ENCODE data around the gene DQX1.

The DQX1 gene

DNA sequence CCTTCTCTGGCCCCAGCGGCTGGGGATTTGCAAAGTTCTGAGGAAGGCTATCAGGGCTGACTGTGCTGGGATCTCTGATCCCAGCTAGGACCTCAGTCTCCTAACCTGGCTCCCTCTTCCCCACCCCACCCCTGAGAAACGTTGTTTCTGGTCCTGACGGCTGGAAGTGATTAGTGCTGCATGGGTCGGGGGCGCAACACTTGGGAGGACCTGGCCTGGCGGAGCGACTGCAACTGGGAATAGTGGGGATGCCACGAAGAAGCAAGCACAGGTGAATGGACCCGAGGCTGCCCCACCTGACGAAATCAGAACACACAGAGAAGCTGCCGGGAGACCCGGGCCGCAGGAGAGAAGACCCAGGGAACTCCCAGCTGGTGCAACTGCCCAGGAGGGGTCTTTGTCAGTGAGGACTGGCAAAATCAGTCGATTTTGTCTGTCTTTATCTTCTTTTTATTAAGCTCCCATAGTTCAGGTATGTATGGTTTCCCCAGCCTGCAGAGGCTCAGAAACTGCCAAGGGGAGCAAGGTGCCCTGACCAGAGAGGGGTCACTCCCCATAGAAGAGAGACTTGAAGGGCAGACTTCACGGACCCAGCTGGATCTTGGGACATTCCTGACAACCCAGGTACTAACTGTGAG lies 26.0 kb downstream of the DQX1 start:
- no peaks in the 10 kb centered on the region for H3K9me3 ChIP-seq (ENCODE audit: control insufficient read depth in 2 of 2, low read length in 2 of 2)
- peaks cover 62 to 73% of the 10 kb centered on the region in 2 donors for H3K27me3 ChIP-seq (ENCODE audit: control insufficient read depth in 1 of 2, insufficient read depth in 2 of 2, low read length in 2 of 2)
- no peak overlapping the region for H3K9ac ChIP-seq (ENCODE audit: low read length in 2 of 2)
- H3K4me1 ChIP-seq (ENCODE audit: control insufficient read depth, insufficient read depth, low read length), result peaks cover 39% of the 10 kb centered on the region
- H3K27ac ChIP-seq (ENCODE audit: low read length), result no peak overlapping the region
- H3K4me3 ChIP-seq (ENCODE audit: low read length in 2 of 2), result no peak overlapping the region
- H3K36me3 ChIP-seq (ENCODE audit: control insufficient read depth in 2 of 2, insufficient read depth in 2 of 2, low read length in 2 of 2), result no peaks in the 10 kb centered on the region

DNA sequence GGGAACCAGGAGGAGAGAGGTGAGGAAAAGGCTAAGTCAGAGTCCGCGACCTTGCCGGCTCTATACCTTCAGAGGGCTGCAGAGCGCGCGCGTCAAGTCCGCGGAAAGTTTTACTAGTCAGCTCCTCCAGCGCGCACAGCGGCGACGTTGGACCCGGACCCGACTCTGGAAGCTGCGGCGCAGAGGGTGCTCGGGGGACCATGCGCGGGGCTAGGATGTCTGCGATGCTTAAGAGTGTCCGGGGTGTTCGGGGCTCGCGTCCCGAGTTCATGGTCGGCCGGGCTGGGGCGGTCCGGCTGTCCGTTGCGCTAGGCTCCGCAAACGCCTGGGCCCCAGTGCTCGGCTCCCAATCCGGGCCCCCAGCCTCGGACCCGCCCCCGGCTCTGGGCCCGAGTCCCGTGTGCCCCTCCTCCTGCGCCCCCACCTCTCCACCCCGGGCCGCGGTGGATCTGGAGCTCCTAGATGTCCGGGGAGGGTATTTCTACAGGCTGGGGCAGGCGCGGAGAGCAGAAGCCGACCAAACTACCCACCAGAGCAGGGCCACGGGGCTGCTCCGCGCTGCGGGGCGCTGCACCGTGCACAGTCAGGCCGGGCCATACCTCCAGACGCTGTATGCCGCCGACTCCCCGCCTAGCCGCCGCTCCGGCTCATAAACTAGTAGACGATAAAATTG lies 26.6 kb downstream of the DQX1 start, which contains the start of gene LBX2:
Gene LBX2, minus strand, starts transcription at position 337 of the 673 bp plus-strand sequence. Its CDS starts 66 bp downstream, at position 271.
- Histone ChIP-seq H3K4me3 (ENCODE audit: low read length in 2 of 2) (peak within 1 kb of the TSS; percentile 48 to 64), H3K36me3 (ENCODE audit: control insufficient read depth in 2 of 2, insufficient read depth in 2 of 2, low read length in 2 of 2) (no peaks in the 10 kb centered on the region), H3K4me1 (ENCODE audit: control insufficient read depth, insufficient read depth, low read length) (peaks cover 39% of the 10 kb centered on the region), H3K27ac (ENCODE audit: low read length) (no peak within 1 kb of the TSS), H3K9me3 (ENCODE audit: control insufficient read depth in 2 of 2, low read length in 2 of 2) (no peaks in the 10 kb centered on the region), H3K9ac (ENCODE audit: low read length in 2 of 2) (no peak within 1 kb of the TSS), H3K27me3 (ENCODE audit: control insufficient read depth in 1 of 2, insufficient read depth in 2 of 2, low read length in 2 of 2) (peaks cover 62 to 72% of the 10 kb centered on the region in 2 donors)

GRCh38 chr2:74498500-74499266 lies 27.3 kb downstream of the DQX1 start:
- peaks cover 0 to under 1% of the 10 kb centered on the region in 2 donors for H3K36me3 ChIP-seq (ENCODE audit: control insufficient read depth in 2 of 2, insufficient read depth in 2 of 2, low read length in 2 of 2)
- H3K4me3 ChIP-seq (ENCODE audit: low read length in 2 of 2), result peak overlapping the region; percentile 48 to 64
- peaks cover 36% of the 10 kb centered on the region for H3K4me1 ChIP-seq (ENCODE audit: control insufficient read depth, insufficient read depth, low read length)
- no peak overlapping the region for H3K9ac ChIP-seq (ENCODE audit: low read length in 2 of 2)
- no peaks in the 10 kb centered on the region for H3K9me3 ChIP-seq (ENCODE audit: control insufficient read depth in 2 of 2, low read length in 2 of 2)
- H3K27ac ChIP-seq (ENCODE audit: low read length), result no peak overlapping the region
- peaks cover 55 to 65% of the 10 kb centered on the region in 2 donors for H3K27me3 ChIP-seq (ENCODE audit: control insufficient read depth in 1 of 2, insufficient read depth in 2 of 2, low read length in 2 of 2)

DNA sequence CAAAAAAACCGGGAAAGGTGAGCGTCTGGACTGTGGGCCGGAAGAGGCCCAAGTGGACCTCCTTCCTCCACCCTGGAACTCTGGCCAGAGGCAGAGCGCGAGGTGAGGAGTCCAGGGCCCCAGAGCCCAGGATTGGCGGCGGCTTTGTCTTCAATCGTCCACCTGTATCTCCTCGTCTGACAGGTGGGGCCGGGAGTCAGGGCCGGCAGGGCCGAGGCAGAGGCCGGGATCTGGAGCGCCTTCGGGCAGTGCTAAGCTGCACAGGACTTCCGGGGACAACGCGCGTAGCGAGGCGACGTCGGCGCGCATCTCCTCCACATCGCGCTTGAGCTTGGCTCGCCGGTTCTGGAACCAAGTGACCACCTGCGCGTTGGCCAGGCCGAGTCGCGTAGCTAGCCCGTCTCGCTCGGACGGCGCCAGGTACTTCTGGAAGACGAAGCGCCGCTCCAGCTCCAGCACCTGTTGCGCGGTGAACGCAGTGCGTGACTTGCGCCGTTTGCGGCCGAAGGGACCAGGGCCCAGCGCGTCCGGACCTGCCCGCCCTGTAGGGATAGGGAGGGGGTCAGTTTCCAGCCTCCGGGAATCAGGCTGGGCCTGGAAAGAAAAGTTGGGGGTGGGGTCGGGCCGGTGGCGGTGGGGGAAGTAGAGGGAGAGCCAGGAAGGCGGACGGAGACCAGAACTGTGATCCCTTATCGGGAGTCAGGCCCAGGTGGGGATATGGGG lies 28.1 kb downstream of the DQX1 start:
- no peak overlapping the region for H3K9ac ChIP-seq (ENCODE audit: low read length in 2 of 2)
- peak overlapping the region; percentile 20 to 64 for H3K4me3 ChIP-seq (ENCODE audit: low read length in 2 of 2)
- H3K4me1 ChIP-seq (ENCODE audit: control insufficient read depth, insufficient read depth, low read length), result peaks cover 31% of the 10 kb centered on the region
- H3K9me3 ChIP-seq (ENCODE audit: control insufficient read depth in 2 of 2, low read length in 2 of 2), result no peaks in the 10 kb centered on the region
- peaks cover 4 to 7% of the 10 kb centered on the region in 2 donors for H3K36me3 ChIP-seq (ENCODE audit: control insufficient read depth in 2 of 2, insufficient read depth in 2 of 2, low read length in 2 of 2)
- H3K27ac ChIP-seq (ENCODE audit: low read length), result no peak overlapping the region
- peaks cover 55 to 57% of the 10 kb centered on the region in 2 donors for H3K27me3 ChIP-seq (ENCODE audit: control insufficient read depth in 1 of 2, insufficient read depth in 2 of 2, low read length in 2 of 2)

GRCh38 chr2:74496997-74497776 lies 28.8 kb downstream of the DQX1 start:
- H3K27me3 ChIP-seq (ENCODE audit: control insufficient read depth in 1 of 2, insufficient read depth in 2 of 2, low read length in 2 of 2), result peaks cover 50 to 51% of the 10 kb centered on the region in 2 donors
- no peak overlapping the region for H3K27ac ChIP-seq (ENCODE audit: low read length)
- no peaks in the 10 kb centered on the region for H3K9me3 ChIP-seq (ENCODE audit: control insufficient read depth in 2 of 2, low read length in 2 of 2)
- H3K36me3 ChIP-seq (ENCODE audit: control insufficient read depth in 2 of 2, insufficient read depth in 2 of 2, low read length in 2 of 2), result peaks cover 12 to 14% of the 10 kb centered on the region in 2 donors
- peaks cover 24% of the 10 kb centered on the region for H3K4me1 ChIP-seq (ENCODE audit: control insufficient read depth, insufficient read depth, low read length)
- no peak overlapping the region for H3K4me3 ChIP-seq (ENCODE audit: low read length in 2 of 2)
- H3K9ac ChIP-seq (ENCODE audit: low read length in 2 of 2), result no peak overlapping the region

- Histone ChIP-seq H3K9me3 (ENCODE audit: control insufficient read depth in 2 of 2, low read length in 2 of 2) (no peaks in the 10 kb centered on the region), H3K4me3 (ENCODE audit: low read length in 2 of 2) (no peak overlapping the region), H3K27ac (ENCODE audit: low read length) (no peak overlapping the region), H3K4me1 (ENCODE audit: control insufficient read depth, insufficient read depth, low read length) (peaks cover 22% of the 10 kb centered on the region), H3K27me3 (ENCODE audit: control insufficient read depth in 1 of 2, insufficient read depth in 2 of 2, low read length in 2 of 2) (peaks cover 33 to 34% of the 10 kb centered on the region in 2 donors), H3K9ac (ENCODE audit: low read length in 2 of 2) (no peak overlapping the region), H3K36me3 (ENCODE audit: control insufficient read depth in 2 of 2, insufficient read depth in 2 of 2, low read length in 2 of 2) (peaks cover 21 to 31% of the 10 kb centered on the region in 2 donors)
Observed at GRCh38 chr2:74495440-74495839, 30.6 kb downstream of the DQX1 start.

- Histone ChIP-seq H3K27ac (ENCODE audit: low read length) (no peak overlapping the region), H3K9me3 (ENCODE audit: control insufficient read depth in 2 of 2, low read length in 2 of 2) (no peaks in the 10 kb centered on the region), H3K9ac (ENCODE audit: low read length in 2 of 2) (no peak overlapping the region), H3K4me1 (ENCODE audit: control insufficient read depth, insufficient read depth, low read length) (peaks cover 9% of the 10 kb centered on the region), H3K36me3 (ENCODE audit: control insufficient read depth in 2 of 2, insufficient read depth in 2 of 2, low read length in 2 of 2) (peaks cover 26 to 40% of the 10 kb centered on the region in 2 donors), H3K4me3 (ENCODE audit: low read length in 2 of 2) (no peak overlapping the region), H3K27me3 (ENCODE audit: control insufficient read depth in 1 of 2, insufficient read depth in 2 of 2, low read length in 2 of 2) (peaks cover 14 to 17% of the 10 kb centered on the region in 2 donors)
Observed at GRCh38 chr2:74493546-74493945, 32.5 kb downstream of the DQX1 start.

GRCh38 chr2:74491648-74492544 lies 34.1 kb downstream of the DQX1 start:
- no peaks in the 10 kb centered on the region for H3K9me3 ChIP-seq (ENCODE audit: control insufficient read depth in 2 of 2, low read length in 2 of 2)
- H3K27me3 ChIP-seq (ENCODE audit: control insufficient read depth in 1 of 2, insufficient read depth in 2 of 2, low read length in 2 of 2), result peaks cover 0 to 1% of the 10 kb centered on the region in 2 donors
- no peak overlapping the region for H3K27ac ChIP-seq (ENCODE audit: low read length)
- no peaks in the 10 kb centered on the region for H3K4me1 ChIP-seq (ENCODE audit: control insufficient read depth, insufficient read depth, low read length)
- H3K4me3 ChIP-seq (ENCODE audit: low read length in 2 of 2), result no peak overlapping the region
- no peak overlapping the region for H3K9ac ChIP-seq (ENCODE audit: low read length in 2 of 2)
- peaks cover 30 to 40% of the 10 kb centered on the region in 2 donors for H3K36me3 ChIP-seq (ENCODE audit: control insufficient read depth in 2 of 2, insufficient read depth in 2 of 2, low read length in 2 of 2)

DNA sequence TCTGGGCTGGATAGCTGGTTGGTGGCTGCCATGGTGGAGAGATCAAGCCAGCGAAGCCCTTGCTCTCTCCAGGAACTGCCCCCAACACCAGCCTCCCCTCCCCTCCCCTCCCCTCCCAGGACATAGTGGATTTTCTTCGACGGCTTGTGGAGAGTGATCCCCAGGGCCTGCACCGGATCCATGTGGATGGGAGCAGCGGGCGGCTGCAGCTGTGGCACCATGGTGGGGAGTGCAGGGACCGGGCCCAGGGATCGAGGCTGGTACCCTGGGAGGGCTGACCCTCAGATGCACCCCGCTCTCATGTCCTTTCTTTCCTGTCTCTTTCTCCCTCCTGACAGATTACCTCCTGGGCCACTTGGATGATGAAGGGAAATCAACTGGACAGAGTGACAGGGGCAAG lies 36.1 kb downstream of the DQX1 start:
- Histone ChIP-seq H3K27me3 (ENCODE audit: control insufficient read depth in 1 of 2, insufficient read depth in 2 of 2, low read length in 2 of 2) (no peaks in the 10 kb centered on the region), H3K27ac (ENCODE audit: low read length) (no peak overlapping the region), H3K4me1 (ENCODE audit: control insufficient read depth, insufficient read depth, low read length) (no peaks in the 10 kb centered on the region), H3K4me3 (ENCODE audit: low read length in 2 of 2) (no peak overlapping the region), H3K9me3 (ENCODE audit: control insufficient read depth in 2 of 2, low read length in 2 of 2) (no peaks in the 10 kb centered on the region), H3K9ac (ENCODE audit: low read length in 2 of 2) (no peak overlapping the region), H3K36me3 (ENCODE audit: control insufficient read depth in 2 of 2, insufficient read depth in 2 of 2, low read length in 2 of 2) (peaks cover 35 to 42% of the 10 kb centered on the region in 2 donors)

All from stomach smooth muscle (tissue), 2 donors.